HG03457 (cell line): ENCODE measurements around the gene C3orf33.

Source experiments
- ATAC-seq: cut with Tn5 transposase; IDR thresholded peaks from one replicate; pipeline ENCODE4 v1.9.1; 2021; ENCODE audit warnings: moderate number of reproducible peaks; ENCODE audit not compliant: unreplicated experiment

The C3orf33 gene

GRCh38 chr3:155790272-155790925 lies 15.7 kb downstream of the C3orf33 start:
- ATAC-seq: no peak

GRCh38 chr3:155785662-155786295 lies 20.3 kb downstream of the C3orf33 start:
- ATAC-seq: no peak

GRCh38 chr3:155782390-155782953 lies 23.6 kb downstream of the C3orf33 start:
- no peak for ATAC-seq

- ATAC-seq: no peak
These were observed 25.8 kb downstream of the C3orf33 start for GRCh38 chr3:155780291-155780690.

- ATAC-seq: no peak
These were observed 27.6 kb downstream of the C3orf33 start for GRCh38 chr3:155778462-155778861.

GRCh38 chr3:155772801-155773200 lies 33.3 kb downstream of the C3orf33 start:
- no peak for ATAC-seq

- ATAC-seq: no peak
These were observed 35.0 kb downstream of the C3orf33 start for GRCh38 chr3:155771126-155771525.

GRCh38 chr3:155766206-155766605 lies 39.9 kb downstream of the C3orf33 start:
- no peak for ATAC-seq

- ATAC-seq: no peak
These were observed 42.1 kb downstream of the C3orf33 start for GRCh38 chr3:155763870-155764463.

- no peak for ATAC-seq
These were observed 45.4 kb downstream of the C3orf33 start for GRCh38 chr3:155760653-155761052.

- ATAC-seq: no peak
These were observed 48.5 kb downstream of the C3orf33 start for GRCh38 chr3:155757577-155757976.

GRCh38 chr3:155753038-155753639 lies 52.9 kb downstream of the C3orf33 start:
- ATAC-seq: no peak

- ATAC-seq: no peak
These were observed 57.3 kb downstream of the C3orf33 start for GRCh38 chr3:155748611-155749365.

GRCh38 chr3:155747946-155748290 lies 58.2 kb downstream of the C3orf33 start:
- ATAC-seq: no peak

- ATAC-seq: no peak
These were observed 58.7 kb downstream of the C3orf33 start for GRCh38 chr3:155747286-155747945.

GRCh38 chr3:155746703-155747102 lies 59.4 kb downstream of the C3orf33 start:
- ATAC-seq: no peak

- ATAC-seq: no peak
These were observed 60.1 kb downstream of the C3orf33 start for GRCh38 chr3:155745795-155746550.

- no peak for ATAC-seq
These were observed 61.3 kb downstream of the C3orf33 start, which contains the start of gene PLCH1 for GRCh38 chr3:155744626-155745324. Gene PLCH1, minus strand, starts transcription at chr3:155745071. Its CDS starts 40,847 bp downstream, at chr3:155704224.

- ATAC-seq: no peak
These were observed 62.0 kb downstream of the C3orf33 start for GRCh38 chr3:155744010-155744625.
